Measurements from ENCODE around the gene EIF1AD.

GRCh38 chr11:66001942-66002647, at the start of gene EIF1AD, which contains the start of gene BANF1:
- peak in 1 of 6 experiments; percentile 13 for TF ChIP-seq CTCF (IDR thresholded peaks at IDR 0.05)
- peak; percentile 30 to 64 for TF ChIP-seq POLR2A (IDR thresholded peaks at IDR 0.05)

All from Peyer's patch (tissue), 4 donors.